Measurements from ENCODE around the gene CBX3.
"Not testable (repeated sequence)": the region's sequence is repeated elsewhere in the genome, so short reads cannot be mapped to it uniquely, and the experiment has no call there.

The CBX3 gene

GRCh38 chr7:26176696-26177095 lies 24.8 kb upstream of the CBX3 start:
- not testable (repeated sequence) for H4K5ac ChIP-seq (ENCODE audit: low read length); H2BK120ac ChIP-seq (ENCODE audit: low read depth, low read length); H3K56ac ChIP-seq (ENCODE audit: low read length); H4K8ac ChIP-seq (ENCODE audit: low read depth, low read length); H3K23ac ChIP-seq (ENCODE audit: low read length); H3K79me1 ChIP-seq (ENCODE audit: low read length); H3K36me3 ChIP-seq (ENCODE audit: control insufficient read depth, insufficient read depth, low read length); DNase-seq; H3K4ac ChIP-seq (ENCODE audit: low read depth, low read length); H3K27me3 ChIP-seq (ENCODE audit: insufficient read depth, low read length, poor library complexity); H3K18ac ChIP-seq (ENCODE audit: low read length); H3K4me2 ChIP-seq (ENCODE audit: low read length); H3K4me1 ChIP-seq (ENCODE audit: control insufficient read depth, low read depth, low read length); H3K27ac ChIP-seq (ENCODE audit: low read depth, low read length); H2AK5ac ChIP-seq (ENCODE audit: low read length); H2BK5ac ChIP-seq (ENCODE audit: low read length); H3K9ac ChIP-seq (ENCODE audit: low read length); H2BK15ac ChIP-seq (replicated peaks; ENCODE audit: low read depth); H3K4me3 ChIP-seq (ENCODE audit: low read length)
- WGBS (ENCODE audit: extremely low coverage, insufficient coverage, low lambda C conversion rate), result no CpG with 5 or more reads among the region's 26 CpGs
- H3K79me2 ChIP-seq (ENCODE audit: control insufficient read depth, insufficient read depth, low read length), result peaks cover 11% of the 10 kb centered on the region

- H3K4me2 ChIP-seq (ENCODE audit: low read length); H4K8ac ChIP-seq (ENCODE audit: low read depth, low read length); H3K23ac ChIP-seq (ENCODE audit: low read length); H3K9ac ChIP-seq (ENCODE audit: low read length); H2BK5ac ChIP-seq (ENCODE audit: low read length); H2BK120ac ChIP-seq (ENCODE audit: low read depth, low read length); H4K5ac ChIP-seq (ENCODE audit: low read length); H3K56ac ChIP-seq (ENCODE audit: low read length); H3K79me1 ChIP-seq (ENCODE audit: low read length); H3K27me3 ChIP-seq (ENCODE audit: insufficient read depth, low read length, poor library complexity); H3K4me3 ChIP-seq (ENCODE audit: low read length); H2AK5ac ChIP-seq (ENCODE audit: low read length); H3K18ac ChIP-seq (ENCODE audit: low read length); H3K27ac ChIP-seq (ENCODE audit: low read depth, low read length); H2BK15ac ChIP-seq (replicated peaks; ENCODE audit: low read depth); H3K4me1 ChIP-seq (ENCODE audit: control insufficient read depth, low read depth, low read length); DNase-seq; H3K36me3 ChIP-seq (ENCODE audit: control insufficient read depth, insufficient read depth, low read length); H3K4ac ChIP-seq (ENCODE audit: low read depth, low read length): not testable (repeated sequence)
- WGBS (ENCODE audit: extremely low coverage, insufficient coverage, low lambda C conversion rate), result no CpG with 5 or more reads among the region's 20 CpGs
- H3K79me2 ChIP-seq (ENCODE audit: control insufficient read depth, insufficient read depth, low read length), result peaks cover 10% of the 10 kb centered on the region
Measured at GRCh38 chr7:26177269-26177668, 24.3 kb upstream of the CBX3 start.

GRCh38 chr7:26178272-26178960 lies 23.1 kb upstream of the CBX3 start:
- H3K18ac ChIP-seq (ENCODE audit: low read length), result no peak overlapping the region
- DNase-seq, result no peak
- no peak overlapping the region for H3K23ac ChIP-seq (ENCODE audit: low read length)
- H4K8ac ChIP-seq (ENCODE audit: low read depth, low read length), result no peak overlapping the region
- WGBS (ENCODE audit: extremely low coverage, insufficient coverage, low lambda C conversion rate), result no CpG with 5 or more reads among the region's 7 CpGs
- H3K27me3 ChIP-seq (ENCODE audit: insufficient read depth, low read length, poor library complexity), result no peaks in the 10 kb centered on the region
- no peak overlapping the region for H3K4ac ChIP-seq (ENCODE audit: low read depth, low read length)
- H3K4me2 ChIP-seq (ENCODE audit: low read length), result no peak overlapping the region
- no peak overlapping the region for H3K27ac ChIP-seq (ENCODE audit: low read depth, low read length)
- H3K36me3 ChIP-seq (ENCODE audit: control insufficient read depth, insufficient read depth, low read length), result no peaks in the 10 kb centered on the region
- H3K79me1 ChIP-seq (ENCODE audit: low read length), result no peaks in the 10 kb centered on the region
- H4K5ac ChIP-seq (ENCODE audit: low read length), result no peak overlapping the region
- H2BK15ac ChIP-seq (replicated peaks; ENCODE audit: low read depth), result no peak overlapping the region
- no peak overlapping the region for H2BK120ac ChIP-seq (ENCODE audit: low read depth, low read length)
- H3K79me2 ChIP-seq (ENCODE audit: control insufficient read depth, insufficient read depth, low read length), result peaks cover 7% of the 10 kb centered on the region
- H3K4me3 ChIP-seq (ENCODE audit: low read length), result no peak overlapping the region
- H2BK5ac ChIP-seq (ENCODE audit: low read length), result no peak overlapping the region
- no peak overlapping the region for H3K56ac ChIP-seq (ENCODE audit: low read length)
- no peaks in the 10 kb centered on the region for H3K4me1 ChIP-seq (ENCODE audit: control insufficient read depth, low read depth, low read length)
- H3K9ac ChIP-seq (ENCODE audit: low read length), result no peak overlapping the region
- H2AK5ac ChIP-seq (ENCODE audit: low read length), result no peak overlapping the region

GRCh38 chr7:26179422-26179821 lies 22.1 kb upstream of the CBX3 start:
- H3K4me3 ChIP-seq (ENCODE audit: low read length), result no peak overlapping the region
- H3K18ac ChIP-seq (ENCODE audit: low read length), result no peak overlapping the region
- no peak overlapping the region for H2BK120ac ChIP-seq (ENCODE audit: low read depth, low read length)
- no peaks in the 10 kb centered on the region for H3K4me1 ChIP-seq (ENCODE audit: control insufficient read depth, low read depth, low read length)
- no peak overlapping the region for H3K4ac ChIP-seq (ENCODE audit: low read depth, low read length)
- no peaks in the 10 kb centered on the region for H3K27me3 ChIP-seq (ENCODE audit: insufficient read depth, low read length, poor library complexity)
- H4K8ac ChIP-seq (ENCODE audit: low read depth, low read length), result no peak overlapping the region
- DNase-seq, result no peak
- no peak overlapping the region for H2AK5ac ChIP-seq (ENCODE audit: low read length)
- H3K9ac ChIP-seq (ENCODE audit: low read length), result no peak overlapping the region
- H3K56ac ChIP-seq (ENCODE audit: low read length), result no peak overlapping the region
- H3K23ac ChIP-seq (ENCODE audit: low read length), result no peak overlapping the region
- H3K27ac ChIP-seq (ENCODE audit: low read depth, low read length), result no peak overlapping the region
- no peak overlapping the region for H4K5ac ChIP-seq (ENCODE audit: low read length)
- no peaks in the 10 kb centered on the region for H3K79me1 ChIP-seq (ENCODE audit: low read length)
- no peak overlapping the region for H2BK15ac ChIP-seq (replicated peaks; ENCODE audit: low read depth)
- H3K4me2 ChIP-seq (ENCODE audit: low read length), result no peak overlapping the region
- no peaks in the 10 kb centered on the region for H3K36me3 ChIP-seq (ENCODE audit: control insufficient read depth, insufficient read depth, low read length)
- H3K79me2 ChIP-seq (ENCODE audit: control insufficient read depth, insufficient read depth, low read length), result no peaks in the 10 kb centered on the region
- no CpG with 5 or more reads among the region's 5 CpGs for WGBS (ENCODE audit: extremely low coverage, insufficient coverage, low lambda C conversion rate)
- H2BK5ac ChIP-seq (ENCODE audit: low read length), result no peak overlapping the region

- no peaks in the 10 kb centered on the region for H3K79me1 ChIP-seq (ENCODE audit: low read length)
- H3K4me3 ChIP-seq (ENCODE audit: low read length), result no peak overlapping the region
- H3K23ac ChIP-seq (ENCODE audit: low read length), result no peak overlapping the region
- no peak overlapping the region for H2BK15ac ChIP-seq (replicated peaks; ENCODE audit: low read depth)
- no peak overlapping the region for H3K9ac ChIP-seq (ENCODE audit: low read length)
- H2BK5ac ChIP-seq (ENCODE audit: low read length), result no peak overlapping the region
- H3K4me2 ChIP-seq (ENCODE audit: low read length), result no peak overlapping the region
- H3K4me1 ChIP-seq (ENCODE audit: control insufficient read depth, low read depth, low read length), result no peaks in the 10 kb centered on the region
- no CpG with 5 or more reads among the region's 8 CpGs for WGBS (ENCODE audit: extremely low coverage, insufficient coverage, low lambda C conversion rate)
- no peaks in the 10 kb centered on the region for H3K27me3 ChIP-seq (ENCODE audit: insufficient read depth, low read length, poor library complexity)
- H4K8ac ChIP-seq (ENCODE audit: low read depth, low read length), result no peak overlapping the region
- no peak overlapping the region for H2AK5ac ChIP-seq (ENCODE audit: low read length)
- no peak overlapping the region for H3K56ac ChIP-seq (ENCODE audit: low read length)
- no peaks in the 10 kb centered on the region for H3K79me2 ChIP-seq (ENCODE audit: control insufficient read depth, insufficient read depth, low read length)
- no peak for DNase-seq
- H4K5ac ChIP-seq (ENCODE audit: low read length), result no peak overlapping the region
- H3K18ac ChIP-seq (ENCODE audit: low read length), result no peak overlapping the region
- H3K36me3 ChIP-seq (ENCODE audit: control insufficient read depth, insufficient read depth, low read length), result no peaks in the 10 kb centered on the region
- H3K4ac ChIP-seq (ENCODE audit: low read depth, low read length), result no peak overlapping the region
- H2BK120ac ChIP-seq (ENCODE audit: low read depth, low read length), result no peak overlapping the region
- no peak overlapping the region for H3K27ac ChIP-seq (ENCODE audit: low read depth, low read length)
Measured at GRCh38 chr7:26179826-26180497, 21.6 kb upstream of the CBX3 start.
